ENCODE measurements around the gene FHL2.
"Not testable (repeated sequence)": the region's sequence is repeated elsewhere in the genome, so short reads cannot be mapped to it uniquely, and the experiment has no call there.

Gene FHL2

DNA sequence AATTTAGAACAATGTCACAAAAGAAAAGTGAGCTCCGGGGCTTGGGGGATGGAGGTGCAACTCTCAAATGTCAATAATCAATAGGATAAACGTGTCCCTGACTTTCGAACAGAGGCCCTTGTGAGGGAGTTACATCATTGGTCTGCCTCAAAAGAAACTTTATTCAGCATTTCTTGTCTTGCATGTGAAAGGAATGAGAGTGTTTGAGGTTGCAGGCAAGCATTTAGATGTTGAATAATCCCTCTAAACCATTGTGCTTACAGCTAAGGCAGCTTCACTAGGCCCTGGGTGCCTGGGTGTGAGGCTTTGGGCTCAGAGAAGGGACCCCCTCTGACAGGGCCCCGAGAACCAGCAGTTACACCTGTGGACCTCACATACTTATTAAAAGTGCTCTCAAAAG is 28.6 kb upstream of the FHL2 start:
- Histone ChIP-seq H4K20me1 (ENCODE audit: control insufficient read depth, insufficient read depth, low read depth, low read length) (no peaks in the 10 kb centered on the region), H3K27ac (ENCODE audit: low read depth, low read length) (no peak overlapping the region), H3K4me2 (ENCODE audit: low read length) (no peak overlapping the region), H3K9me2 (replicated peaks; ENCODE audit: control insufficient read depth, low read length) (no peaks in the 10 kb centered on the region), H3F3A (ENCODE audit: control insufficient read depth, insufficient read depth) (no peaks in the 10 kb centered on the region), H3K4me1 (ENCODE audit: control insufficient read depth, low read length) (no peaks in the 10 kb centered on the region), H3K4me3 (ENCODE audit: low read length) (no peak overlapping the region), H3K79me2 (ENCODE audit: control insufficient read depth, low read length) (no peaks in the 10 kb centered on the region), H3K9me3 (ENCODE audit: control insufficient read depth, insufficient read depth, low read length) (no peaks in the 10 kb centered on the region), H3K36me3 (ENCODE audit: control insufficient read depth, low read length) (no peaks in the 10 kb centered on the region), H3K27me3 (ENCODE audit: control insufficient read depth, low read length) (0 out of 2 replicates have a peak, but pooled peaks cover 3% of the 10 kb centered on the region)
- TF ChIP-seq EZH2phosphoT487 (IDR thresholded peaks at IDR 0.05; ENCODE audit: borderline replicate concordance, low read length) = no peak
- TF ChIP-seq, protein P1, sequence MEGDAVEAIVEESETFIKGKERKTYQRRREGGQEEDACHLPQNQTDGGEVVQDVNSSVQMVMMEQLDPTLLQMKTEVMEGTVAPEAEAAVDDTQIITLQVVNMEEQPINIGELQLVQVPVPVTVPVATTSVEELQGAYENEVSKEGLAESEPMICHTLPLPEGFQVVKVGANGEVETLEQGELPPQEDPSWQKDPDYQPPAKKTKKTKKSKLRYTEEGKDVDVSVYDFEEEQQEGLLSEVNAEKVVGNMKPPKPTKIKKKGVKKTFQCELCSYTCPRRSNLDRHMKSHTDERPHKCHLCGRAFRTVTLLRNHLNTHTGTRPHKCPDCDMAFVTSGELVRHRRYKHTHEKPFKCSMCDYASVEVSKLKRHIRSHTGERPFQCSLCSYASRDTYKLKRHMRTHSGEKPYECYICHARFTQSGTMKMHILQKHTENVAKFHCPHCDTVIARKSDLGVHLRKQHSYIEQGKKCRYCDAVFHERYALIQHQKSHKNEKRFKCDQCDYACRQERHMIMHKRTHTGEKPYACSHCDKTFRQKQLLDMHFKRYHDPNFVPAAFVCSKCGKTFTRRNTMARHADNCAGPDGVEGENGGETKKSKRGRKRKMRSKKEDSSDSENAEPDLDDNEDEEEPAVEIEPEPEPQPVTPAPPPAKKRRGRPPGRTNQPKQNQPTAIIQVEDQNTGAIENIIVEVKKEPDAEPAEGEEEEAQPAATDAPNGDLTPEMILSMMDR (IDR thresholded peaks at IDR 0.05; ENCODE audit: low read depth, low read length, poor library complexity, severe bottlenecking) = no peak

GRCh38 chr2:105426626-105427292 is 27.9 kb upstream of the FHL2 start:
- no peaks in the 10 kb centered on the region for H4K20me1 ChIP-seq (ENCODE audit: control insufficient read depth, insufficient read depth, low read depth, low read length)
- H3K9me3 ChIP-seq (ENCODE audit: control insufficient read depth, insufficient read depth, low read length) = no peaks in the 10 kb centered on the region
- no peaks in the 10 kb centered on the region for H3K4me1 ChIP-seq (ENCODE audit: control insufficient read depth, low read length)
- no peaks in the 10 kb centered on the region for H3K9me2 ChIP-seq (replicated peaks; ENCODE audit: control insufficient read depth, low read length)
- H3K27me3 ChIP-seq (ENCODE audit: control insufficient read depth, low read length) = peaks cover 5% of the 10 kb centered on the region; the same call in 1 of the 2 replicates
- no peak overlapping the region for H3K4me2 ChIP-seq (ENCODE audit: low read length)
- H3K27ac ChIP-seq (ENCODE audit: low read depth, low read length) = no peak overlapping the region
- H3K79me2 ChIP-seq (ENCODE audit: control insufficient read depth, low read length) = no peaks in the 10 kb centered on the region
- no peaks in the 10 kb centered on the region for H3K36me3 ChIP-seq (ENCODE audit: control insufficient read depth, low read length)
- no peaks in the 10 kb centered on the region for H3F3A ChIP-seq (ENCODE audit: control insufficient read depth, insufficient read depth)
- H3K4me3 ChIP-seq (ENCODE audit: low read length) = no peak overlapping the region
- TF ChIP-seq, protein P1 (IDR thresholded peaks at IDR 0.05; ENCODE audit: low read depth, low read length, poor library complexity, severe bottlenecking) = no peak
- no peak for TF ChIP-seq EZH2phosphoT487 (IDR thresholded peaks at IDR 0.05; ENCODE audit: borderline replicate concordance, low read length)

- H3F3A ChIP-seq (ENCODE audit: control insufficient read depth, insufficient read depth) = no peaks in the 10 kb centered on the region
- no peak overlapping the region for H3K4me3 ChIP-seq (ENCODE audit: low read length)
- no peak overlapping the region for H3K4me2 ChIP-seq (ENCODE audit: low read length)
Observed at GRCh38 chr2:105425936-105426625, 27.2 kb upstream of the FHL2 start.

GRCh38 chr2:105424836-105425235 is 26.0 kb upstream of the FHL2 start:
- H3K4me3 ChIP-seq (ENCODE audit: low read length); H3K27me3 ChIP-seq (ENCODE audit: control insufficient read depth, low read length); H3F3A ChIP-seq (ENCODE audit: control insufficient read depth, insufficient read depth); H3K4me1 ChIP-seq (ENCODE audit: control insufficient read depth, low read length); H3K79me2 ChIP-seq (ENCODE audit: control insufficient read depth, low read length); H3K36me3 ChIP-seq (ENCODE audit: control insufficient read depth, low read length); H3K9me3 ChIP-seq (ENCODE audit: control insufficient read depth, insufficient read depth, low read length); H3K27ac ChIP-seq (ENCODE audit: low read depth, low read length); H3K9me2 ChIP-seq (replicated peaks; ENCODE audit: control insufficient read depth, low read length); H3K4me2 ChIP-seq (ENCODE audit: low read length); H4K20me1 ChIP-seq (ENCODE audit: control insufficient read depth, insufficient read depth, low read depth, low read length): not testable (repeated sequence)

More at GRCh38 chr2:105425936-105426625, 27.2 kb upstream of the FHL2 start:
- H3K36me3 ChIP-seq (ENCODE audit: control insufficient read depth, low read length) = no peaks in the 10 kb centered on the region
- H3K27ac ChIP-seq (ENCODE audit: low read depth, low read length) = no peak overlapping the region
- no peaks in the 10 kb centered on the region for H3K79me2 ChIP-seq (ENCODE audit: control insufficient read depth, low read length)
- H3K9me2 ChIP-seq (replicated peaks; ENCODE audit: control insufficient read depth, low read length) = no peaks in the 10 kb centered on the region
- no peaks in the 10 kb centered on the region for H4K20me1 ChIP-seq (ENCODE audit: control insufficient read depth, insufficient read depth, low read depth, low read length)
- peaks cover 8% of the 10 kb centered on the region for H3K27me3 ChIP-seq (ENCODE audit: control insufficient read depth, low read length)
- TF ChIP-seq, protein P1 (IDR thresholded peaks at IDR 0.05; ENCODE audit: low read depth, low read length, poor library complexity, severe bottlenecking) = no peak
- TF ChIP-seq EZH2phosphoT487 (IDR thresholded peaks at IDR 0.05; ENCODE audit: borderline replicate concordance, low read length) = no peak
- H3K4me1 ChIP-seq (ENCODE audit: control insufficient read depth, low read length) = no peaks in the 10 kb centered on the region
- no peaks in the 10 kb centered on the region for H3K9me3 ChIP-seq (ENCODE audit: control insufficient read depth, insufficient read depth, low read length)

Measured in DOHH2 (cell line).